Measurements from ENCODE around the gene TLE4.

Gene TLE4

GRCh38 chr9:79613145-79613544 is 41.4 kb downstream of the TLE4 start:
- no peak overlapping the region for H2AFZ ChIP-seq
- H3K36me3 ChIP-seq (ENCODE audit: control insufficient read depth, insufficient read depth, low read length): no peaks in the 10 kb centered on the region
- no peak overlapping the region for H3K9ac ChIP-seq
- H3K4me3 ChIP-seq (ENCODE audit: low read depth, low read length): no peak overlapping the region
- no peaks in the 10 kb centered on the region for H3K9me3 ChIP-seq (ENCODE audit: control insufficient read depth, low read length)
- no peaks in the 10 kb centered on the region for H3K79me2 ChIP-seq
- H3K4me2 ChIP-seq (ENCODE audit: low read length): no peak overlapping the region
- H3K27me3 ChIP-seq (ENCODE audit: control insufficient read depth, insufficient read depth, low read length): no peaks in the 10 kb centered on the region
- no peak overlapping the region for H3K27ac ChIP-seq
- no peaks in the 10 kb centered on the region for H3K4me1 ChIP-seq
- no peak for TF ChIP-seq CTCF (IDR thresholded peaks at IDR 0.05)

- Histone ChIP-seq H3K9me3 (ENCODE audit: control insufficient read depth, low read length) (no peaks in the 10 kb centered on the region), H3K79me2 (no peaks in the 10 kb centered on the region), H3K9ac (no peak overlapping the region), H2AFZ (no peak overlapping the region), H3K27ac (no peak overlapping the region), H3K4me3 (ENCODE audit: low read depth, low read length) (no peak overlapping the region), H3K4me2 (ENCODE audit: low read length) (no peak overlapping the region), H3K36me3 (ENCODE audit: control insufficient read depth, insufficient read depth, low read length) (no peaks in the 10 kb centered on the region), H3K4me1 (no peaks in the 10 kb centered on the region), H3K27me3 (ENCODE audit: control insufficient read depth, insufficient read depth, low read length) (no peaks in the 10 kb centered on the region)
- no peak for TF ChIP-seq CTCF (IDR thresholded peaks at IDR 0.05)
Observed at GRCh38 chr9:79615038-79615437, 43.3 kb downstream of the TLE4 start.

- H3K4me2 ChIP-seq (ENCODE audit: low read length): no peak overlapping the region
- no peaks in the 10 kb centered on the region for H3K36me3 ChIP-seq (ENCODE audit: control insufficient read depth, insufficient read depth, low read length)
- H3K9me3 ChIP-seq (ENCODE audit: control insufficient read depth, low read length): no peaks in the 10 kb centered on the region
- no peak overlapping the region for H2AFZ ChIP-seq
- no peaks in the 10 kb centered on the region for H3K27me3 ChIP-seq (ENCODE audit: control insufficient read depth, insufficient read depth, low read length)
- H3K27ac ChIP-seq: no peak overlapping the region
- no peak overlapping the region for H3K4me3 ChIP-seq (ENCODE audit: low read depth, low read length)
- no peak for TF ChIP-seq CTCF (IDR thresholded peaks at IDR 0.05)
- no peak overlapping the region for H3K9ac ChIP-seq
- H3K79me2 ChIP-seq: peaks cover 5% of the 10 kb centered on the region
- no peaks in the 10 kb centered on the region for H3K4me1 ChIP-seq
Observed at GRCh38 chr9:79616013-79616412, 44.2 kb downstream of the TLE4 start.

GRCh38 chr9:79616971-79617370 is 45.2 kb downstream of the TLE4 start:
- no peak overlapping the region for H3K27ac ChIP-seq
- no peak overlapping the region for H2AFZ ChIP-seq
- no peaks in the 10 kb centered on the region for H3K4me1 ChIP-seq
- H3K27me3 ChIP-seq (ENCODE audit: control insufficient read depth, insufficient read depth, low read length): no peaks in the 10 kb centered on the region
- H3K36me3 ChIP-seq (ENCODE audit: control insufficient read depth, insufficient read depth, low read length): no peaks in the 10 kb centered on the region
- no peak overlapping the region for H3K9ac ChIP-seq
- H3K9me3 ChIP-seq (ENCODE audit: control insufficient read depth, low read length): no peaks in the 10 kb centered on the region
- TF ChIP-seq CTCF (IDR thresholded peaks at IDR 0.05): no peak
- no peak overlapping the region for H3K4me3 ChIP-seq (ENCODE audit: low read depth, low read length)
- peaks cover 9% of the 10 kb centered on the region for H3K79me2 ChIP-seq
- H3K4me2 ChIP-seq (ENCODE audit: low read length): no peak overlapping the region

- no peak for TF ChIP-seq CTCF (IDR thresholded peaks at IDR 0.05)
- Histone ChIP-seq H2AFZ (no peak overlapping the region), H3K9me3 (ENCODE audit: control insufficient read depth, low read length) (no peaks in the 10 kb centered on the region), H3K36me3 (ENCODE audit: control insufficient read depth, insufficient read depth, low read length) (no peaks in the 10 kb centered on the region), H3K4me2 (ENCODE audit: low read length) (no peak overlapping the region), H3K27ac (no peak overlapping the region), H3K4me1 (no peaks in the 10 kb centered on the region), H3K9ac (no peak overlapping the region), H3K4me3 (ENCODE audit: low read depth, low read length) (no peak overlapping the region), H3K79me2 (peaks cover 9% of the 10 kb centered on the region), H3K27me3 (ENCODE audit: control insufficient read depth, insufficient read depth, low read length) (no peaks in the 10 kb centered on the region)
Observed at GRCh38 chr9:79617395-79617794, 45.6 kb downstream of the TLE4 start.
